22Rv1 (cell line): Measurements from ENCODE around the gene RUBCNL.

Experiments
- H3K27ac ChIP-seq: fragments of 450-650 bp; 2 replicates; pipeline ENCODE4 v1.5.1; 2017
- CTCF ChIP-seq: fragments of 450-650 bp; IDR thresholded peaks from 2 replicates; pipeline ENCODE4 v1.5.1; 2017; ENCODE audit warnings: mild to moderate bottlenecking
- ZFX ChIP-seq: fragments of 450-650 bp; IDR thresholded peaks from 2 replicates; pipeline ENCODE4 v1.6.1; 2017; ENCODE audit warnings: antibody characterized with exemption, borderline replicate concordance

The RUBCNL gene

GRCh38 chr13:46327246-46327645 lies 59.8 kb downstream of the RUBCNL start:
- H3K27ac ChIP-seq: no peak overlapping the region
- TF ChIP-seq CTCF (no peak), ZFX (no peak)

GRCh38 chr13:46324976-46325375 lies 62.1 kb downstream of the RUBCNL start:
- H3K27ac ChIP-seq: no peak overlapping the region
- TF ChIP-seq ZFX (no peak), CTCF (no peak)

- TF ChIP-seq CTCF (peak; percentile 90), ZFX (no peak)
- no peak overlapping the region for H3K27ac ChIP-seq
These were observed 65.4 kb downstream of the RUBCNL start for GRCh38 chr13:46321494-46322225.

- TF ChIP-seq CTCF (no peak), ZFX (no peak)
- H3K27ac ChIP-seq: no peak overlapping the region
These were observed 66.2 kb downstream of the RUBCNL start for GRCh38 chr13:46320821-46321220.

- H3K27ac ChIP-seq: no peak overlapping the region
- no peak for TF ChIP-seq CTCF
These were observed 66.6 kb downstream of the RUBCNL start for GRCh38 chr13:46320406-46320805.

- TF ChIP-seq CTCF (no peak), ZFX (no peak)
- no peak overlapping the region for H3K27ac ChIP-seq
These were observed 68.1 kb downstream of the RUBCNL start for GRCh38 chr13:46318986-46319385.

GRCh38 chr13:46317120-46317519 lies 69.9 kb downstream of the RUBCNL start:
- no peak overlapping the region for H3K27ac ChIP-seq
- TF ChIP-seq ZFX (no peak), CTCF (no peak)
